ENCODE results near the gene CGRRF1.

The CGRRF1 gene

DNA sequence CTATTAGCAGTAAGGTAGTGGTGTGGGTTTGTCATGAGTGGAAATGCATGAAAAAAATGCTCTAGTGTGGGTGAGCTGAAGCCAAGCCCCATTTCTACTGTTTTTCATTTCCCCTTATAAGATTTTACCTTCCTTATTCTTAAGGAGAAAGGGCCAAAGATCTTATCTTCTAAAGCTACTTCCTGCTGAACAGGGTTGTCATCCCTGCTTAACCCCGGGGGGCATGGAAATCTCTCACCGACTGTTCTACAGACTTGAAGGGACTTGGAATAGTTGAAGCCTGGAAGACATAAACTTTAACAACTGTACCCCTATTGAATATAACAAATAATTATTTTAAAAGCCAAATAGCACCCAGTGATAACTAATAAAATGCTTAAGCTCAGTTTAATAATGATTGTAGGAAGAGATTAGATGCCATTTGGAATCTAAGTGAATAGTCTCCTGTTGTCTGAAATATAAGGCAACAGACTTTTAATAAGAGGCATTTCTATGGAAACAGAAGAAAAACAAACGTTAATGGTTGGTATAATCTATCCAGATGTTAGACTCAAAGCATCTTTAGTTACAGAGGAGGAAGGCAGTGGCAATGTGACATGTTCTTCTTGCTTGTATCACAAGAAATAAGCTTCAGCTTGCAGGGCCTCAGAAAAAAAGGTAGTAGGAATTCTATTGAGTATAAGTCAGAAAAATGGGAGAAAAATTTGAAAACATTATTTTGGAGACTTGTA lies 19.1 kb upstream of the CGRRF1 start:
- no peak for DNase-seq

DNA sequence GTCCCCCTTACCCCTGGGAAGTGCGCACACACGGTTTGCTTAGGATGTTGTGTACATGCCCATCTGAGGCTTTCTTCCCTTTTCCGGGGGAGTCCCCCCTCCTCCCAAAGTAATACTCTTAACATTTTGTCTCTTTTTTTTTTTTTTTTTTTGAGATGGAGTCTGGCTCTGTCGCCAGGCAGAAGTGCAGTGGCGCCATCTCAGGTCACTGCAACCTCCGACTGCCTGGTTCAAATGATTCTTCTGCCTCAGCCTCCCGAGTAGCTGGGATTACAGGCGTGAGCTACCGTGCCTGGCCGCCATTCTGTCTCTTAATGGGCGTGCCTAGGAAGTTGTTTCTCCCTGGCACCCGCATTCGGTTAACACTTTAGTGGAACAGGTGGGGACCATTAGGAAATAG lies 16.4 kb upstream of the CGRRF1 start:
- DNase-seq = peak; percentile 9

- DNase-seq = no peak
Observed at GRCh38 chr14:54497224-54497623, 12.5 kb upstream of the CGRRF1 start.

DNA sequence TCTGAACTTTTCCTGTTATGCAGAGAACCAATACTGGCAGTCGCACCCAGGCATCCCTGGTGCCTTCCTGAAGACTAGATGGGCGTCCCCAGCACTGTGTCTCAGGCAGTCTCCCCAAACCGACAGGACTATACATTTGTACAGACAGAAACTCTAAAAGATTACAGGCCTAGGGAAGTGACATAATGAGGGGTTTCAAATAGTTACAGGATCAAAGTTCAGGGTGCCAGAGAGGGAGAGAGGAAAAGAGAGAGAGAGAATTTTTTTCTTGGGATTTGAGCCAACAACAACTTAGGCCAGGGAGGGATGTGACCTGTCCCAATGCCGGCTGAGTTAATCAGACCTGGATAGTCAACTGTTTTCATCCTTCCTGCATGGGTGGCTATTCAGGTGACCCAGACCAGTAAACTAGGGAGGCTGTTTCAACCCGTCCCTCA lies 11.6 kb upstream of the CGRRF1 start:
- no peak for DNase-seq

GRCh38 chr14:54498579-54498978 lies 11.1 kb upstream of the CGRRF1 start:
- no peak for DNase-seq

- no peak for DNase-seq
Observed at GRCh38 chr14:54500744-54501143, 9.0 kb upstream of the CGRRF1 start.

DNA sequence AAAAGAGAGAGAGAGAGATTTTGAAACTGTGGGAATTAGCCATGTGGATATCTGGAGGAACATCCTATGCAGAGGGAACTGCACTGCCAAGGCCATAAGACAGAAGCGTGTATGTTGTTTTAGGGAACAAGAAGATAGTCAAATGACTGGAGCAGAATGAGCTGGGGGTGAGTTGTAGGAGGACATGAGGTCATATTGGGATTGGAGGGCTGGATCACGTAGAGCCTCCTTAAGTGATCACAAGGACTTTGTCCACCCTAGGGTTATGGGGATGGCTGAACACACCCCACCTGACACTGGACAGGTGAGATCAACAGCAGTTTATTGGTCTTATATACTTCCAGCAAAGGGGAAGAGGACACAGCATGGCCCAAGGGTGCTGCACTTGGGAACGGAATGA lies 8.2 kb upstream of the CGRRF1 start:
- DNase-seq = no peak

DNA sequence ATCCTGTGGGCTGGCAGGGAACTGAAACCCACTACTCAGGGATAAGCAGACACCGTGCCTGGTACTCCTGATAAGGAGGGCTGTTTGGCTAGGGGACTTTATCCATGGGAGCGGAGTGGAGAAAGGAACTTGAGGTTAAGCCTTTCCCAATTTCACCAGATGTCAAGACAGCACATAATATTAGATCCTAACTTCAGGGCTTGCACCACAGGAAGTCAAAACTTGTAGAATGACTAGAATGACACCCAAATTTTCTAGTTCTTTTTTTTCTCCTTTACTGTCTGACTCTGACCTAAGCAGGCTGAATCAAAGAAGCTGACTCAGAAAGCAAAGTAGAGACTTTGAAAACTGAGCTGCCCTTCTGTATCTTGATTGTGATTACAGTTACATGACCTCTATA lies 7.1 kb upstream of the CGRRF1 start:
- no peak for DNase-seq

DNA sequence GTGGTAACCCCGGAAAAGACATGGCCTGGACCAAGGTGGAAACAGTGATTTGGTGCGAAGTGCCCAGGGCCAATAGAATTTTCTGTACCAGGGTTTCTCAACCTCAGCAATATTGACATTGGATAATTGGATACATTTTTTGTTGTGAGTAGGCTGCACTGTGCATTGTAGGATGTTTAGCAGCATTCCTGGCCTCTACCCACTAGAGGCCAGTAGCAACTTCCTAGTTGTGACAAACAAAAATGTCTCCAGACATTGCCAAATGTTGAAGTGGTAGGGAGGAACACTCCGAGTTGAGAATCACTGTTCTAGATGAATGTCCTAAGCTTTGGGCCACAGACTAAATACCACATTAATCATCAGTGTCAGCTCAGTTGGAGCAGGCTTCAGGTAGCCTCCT lies 6.2 kb upstream of the CGRRF1 start:
- no peak for DNase-seq

DNA sequence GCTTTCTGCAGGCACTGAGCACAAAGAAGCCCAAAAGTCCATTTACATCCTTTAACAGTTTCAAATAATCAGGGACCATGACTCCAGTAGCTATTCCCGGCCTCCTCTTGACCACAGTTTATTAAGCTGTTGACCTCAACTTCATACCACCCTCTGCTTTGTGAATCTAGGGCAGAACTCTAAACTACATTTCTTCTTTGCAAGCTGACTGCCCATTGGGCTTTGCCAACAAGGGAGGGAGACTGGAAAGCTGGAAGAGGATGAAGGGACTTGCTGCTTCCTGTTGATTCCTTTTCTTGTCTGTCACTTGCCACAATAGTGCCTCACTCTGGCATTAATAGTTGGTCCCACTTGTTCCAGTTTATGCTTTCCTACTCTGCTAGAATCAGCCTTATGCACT lies 2.7 kb downstream of the CGRRF1 start:
- no peak for DNase-seq

- no peak for DNase-seq
Observed at GRCh38 chr14:54515670-54516069, 6.0 kb downstream of the CGRRF1 start.

- DNase-seq = no peak
Observed at GRCh38 chr14:54516709-54517108, 7.0 kb downstream of the CGRRF1 start.

DNA sequence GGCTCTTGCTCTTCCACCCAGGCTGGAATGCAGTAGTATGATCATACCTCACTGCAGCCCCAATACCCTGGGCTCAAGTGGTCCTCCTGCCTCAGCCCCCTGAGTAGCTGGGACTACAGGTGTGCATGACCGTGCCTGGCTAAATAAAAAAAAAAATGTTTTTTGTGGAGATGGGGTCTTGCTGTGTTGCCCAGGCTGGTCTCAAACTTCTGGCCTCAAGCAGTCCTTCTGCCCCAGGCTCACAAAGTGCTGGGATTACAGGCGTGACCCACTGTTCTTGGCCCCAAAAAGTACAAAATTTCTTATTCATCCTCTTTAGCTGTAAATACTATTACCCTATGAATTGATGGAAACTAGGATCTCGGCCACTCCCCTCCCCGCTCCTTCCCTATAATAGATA lies 14.7 kb downstream of the CGRRF1 start:
- no peak for DNase-seq

- DNase-seq = no peak
Observed at GRCh38 chr14:54528973-54529372, 19.3 kb downstream of the CGRRF1 start.

GRCh38 chr14:54529811-54530210 lies 20.1 kb downstream of the CGRRF1 start:
- no peak for DNase-seq

DNA sequence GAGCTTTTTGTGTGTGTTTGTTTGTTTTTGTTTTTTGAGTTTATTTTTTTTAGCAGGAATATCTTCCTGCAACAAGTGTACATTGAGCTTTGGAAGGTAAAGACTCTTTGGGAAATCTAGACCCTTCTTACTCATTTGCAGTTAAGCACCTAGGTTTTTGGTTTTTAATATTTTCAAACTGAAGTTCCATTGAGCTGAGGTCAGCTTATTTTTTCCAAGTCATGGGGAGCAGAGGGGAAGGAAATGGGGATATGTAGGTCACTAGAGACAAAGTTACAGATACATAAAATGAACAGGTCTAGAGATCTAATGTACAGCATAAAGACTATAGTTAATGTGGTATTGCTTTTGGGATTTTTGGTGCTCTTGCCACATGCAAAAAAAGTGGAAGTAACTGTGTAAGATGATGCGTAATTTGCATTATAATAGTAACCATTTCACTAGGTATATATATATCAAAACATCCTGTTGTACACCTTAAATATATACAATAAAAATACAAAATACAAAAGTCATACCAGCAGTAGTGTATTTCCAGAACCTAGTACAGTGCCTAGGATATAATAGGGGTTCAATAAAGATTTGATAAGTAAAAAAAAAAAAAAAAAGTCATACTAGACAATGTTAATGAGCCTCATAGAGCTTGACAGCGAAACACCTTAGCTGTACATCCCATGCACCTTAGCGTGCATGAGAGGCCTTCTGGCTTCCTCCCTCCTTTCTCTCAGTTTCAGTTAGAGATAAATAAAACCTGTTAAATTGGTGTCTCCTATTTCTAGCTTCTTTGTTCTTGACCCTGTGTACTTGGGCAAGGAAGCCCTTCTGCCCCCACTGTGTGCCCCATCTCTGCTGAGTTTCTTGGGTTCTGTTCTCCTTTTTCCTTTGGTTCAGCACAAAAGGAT lies 22.7 kb downstream of the CGRRF1 start:
- no peak for DNase-seq

DNA sequence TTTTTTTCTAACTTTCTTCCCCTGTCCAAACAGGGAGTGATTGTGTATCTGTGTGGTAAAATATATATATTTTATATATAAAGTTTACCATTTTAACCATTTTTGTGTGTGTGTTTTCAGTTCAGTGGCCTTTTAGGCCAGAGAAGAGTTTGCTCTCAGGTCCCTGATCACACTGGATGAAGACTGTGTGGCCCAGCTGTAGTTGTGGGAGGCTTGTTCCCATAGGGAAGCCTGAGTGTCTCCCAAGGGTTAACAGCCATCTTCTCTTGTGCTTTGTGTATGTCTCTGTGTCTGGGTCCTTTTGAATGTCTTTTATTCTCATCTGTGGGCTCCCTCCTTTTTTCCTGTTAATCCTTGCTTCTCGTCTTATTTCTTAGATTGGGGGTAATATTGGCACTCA lies 23.4 kb downstream of the CGRRF1 start:
- DNase-seq = no peak

DNA sequence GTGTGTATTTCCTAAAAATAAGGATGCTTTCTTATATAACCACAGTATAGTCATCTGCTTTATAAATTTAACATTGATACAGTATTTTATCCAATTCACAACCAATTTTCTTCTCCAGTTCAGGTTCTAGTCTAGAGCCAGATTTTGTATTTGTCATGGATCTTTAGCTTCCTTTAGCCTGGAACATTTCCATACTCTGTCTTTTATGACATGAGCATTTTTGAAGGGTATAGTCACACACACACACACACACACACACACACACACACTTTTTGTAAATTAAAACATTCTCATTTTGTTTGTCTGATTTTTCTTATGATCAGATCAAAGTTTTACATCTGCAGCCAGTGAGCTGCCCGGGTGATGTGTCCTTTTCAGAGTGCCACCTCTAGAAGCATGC lies 25.4 kb downstream of the CGRRF1 start:
- no peak for DNase-seq

DNA sequence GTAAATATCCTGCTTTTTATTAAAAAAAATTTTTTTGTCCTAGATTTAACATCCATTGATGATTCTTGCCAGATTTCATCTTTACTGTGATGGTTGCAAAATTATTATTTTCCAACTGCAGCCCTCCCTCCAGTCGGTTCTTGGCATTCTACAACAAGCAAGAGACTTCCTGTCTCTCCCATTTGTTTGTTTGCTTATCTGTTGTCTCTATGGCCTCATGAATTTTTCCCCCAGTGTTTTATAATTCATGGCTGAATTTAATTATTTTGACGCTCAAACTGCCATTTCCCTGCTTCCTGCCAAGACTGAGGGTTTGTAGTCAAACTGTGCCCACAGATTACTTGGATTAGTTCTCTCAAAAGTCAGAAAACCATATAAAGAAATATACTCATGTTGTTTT lies 25.9 kb downstream of the CGRRF1 start:
- no peak for DNase-seq

DNA sequence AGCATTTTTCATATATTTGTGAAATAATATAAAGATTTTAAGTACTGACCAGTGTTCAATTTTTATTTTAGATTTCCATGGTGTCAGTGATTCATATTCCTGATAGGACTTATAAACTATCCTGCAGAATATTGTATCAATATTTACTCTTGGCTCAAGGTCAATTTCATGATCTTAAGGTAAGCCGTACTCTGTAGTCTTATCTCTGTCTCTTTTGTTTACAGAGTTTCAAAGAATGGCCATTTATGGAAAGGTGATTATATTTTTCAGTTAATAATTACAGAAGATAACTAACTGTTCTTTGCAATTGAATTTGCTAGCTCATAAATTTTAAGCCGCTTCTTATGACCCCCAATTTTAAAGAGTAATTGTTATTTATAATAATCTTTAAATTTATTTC lies 27.9 kb downstream of the CGRRF1 start:
- no peak for DNase-seq

GRCh38 chr14:54538055-54538454 lies 28.3 kb downstream of the CGRRF1 start:
- DNase-seq = no peak

DNA sequence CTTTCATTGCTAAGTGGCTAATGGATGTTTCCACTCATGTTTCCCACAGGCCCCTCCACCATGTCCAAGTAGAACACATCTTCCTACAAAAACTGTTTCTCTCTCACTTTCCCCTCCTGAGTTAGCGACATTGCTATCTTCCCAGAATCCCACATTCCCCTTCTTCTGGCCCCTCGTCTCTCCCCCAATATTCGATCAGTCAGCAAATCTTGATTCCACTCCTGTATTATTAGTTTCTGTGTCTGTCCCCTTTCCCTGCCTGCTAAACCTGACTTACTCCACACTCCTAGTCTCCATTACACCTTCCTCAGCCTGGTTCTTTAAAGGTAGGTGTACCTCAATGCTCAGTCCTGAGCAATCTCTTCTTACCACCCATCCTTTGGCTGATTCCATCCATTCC lies 37.9 kb downstream of the CGRRF1 start:
- no peak for DNase-seq

- DNase-seq = no peak
Observed at GRCh38 chr14:54548491-54548890, 38.8 kb downstream of the CGRRF1 start.

DNA sequence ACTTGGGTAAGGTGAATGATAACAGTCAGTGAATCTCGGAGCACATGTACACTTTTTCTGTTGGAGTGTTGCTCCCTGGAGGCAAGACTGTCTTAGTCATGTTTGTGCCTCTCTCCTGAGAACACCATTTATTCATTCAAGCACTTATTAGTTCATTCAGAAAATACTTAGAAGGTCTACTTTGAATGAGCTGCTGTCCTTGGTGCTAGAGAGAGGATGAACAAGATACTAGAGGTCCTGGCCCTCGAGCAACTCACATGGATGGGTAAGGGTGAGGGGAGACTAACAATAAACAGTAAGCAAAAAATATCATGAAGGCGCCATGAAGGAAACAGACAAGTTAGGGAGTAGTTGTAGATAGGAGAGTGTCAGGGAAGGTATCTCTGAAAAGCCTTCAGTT lies 40.2 kb downstream of the CGRRF1 start:
- DNase-seq = no peak

Measured in NCI-H510A treated with DMSO at 0.1 percent for 48 hours (cell line).